Measurements from ENCODE around the gene PCDHA1. TPM values are rescaled to one million over a fixed set of nuclear protein-coding genes. Genes with fewer than 3 reads are reported as not detected.

The PCDHA1 gene
- total RNA-seq (not detected), polyA plus RNA-seq (not detected), total RNA-seq (0.40 reads per million)

DNA sequence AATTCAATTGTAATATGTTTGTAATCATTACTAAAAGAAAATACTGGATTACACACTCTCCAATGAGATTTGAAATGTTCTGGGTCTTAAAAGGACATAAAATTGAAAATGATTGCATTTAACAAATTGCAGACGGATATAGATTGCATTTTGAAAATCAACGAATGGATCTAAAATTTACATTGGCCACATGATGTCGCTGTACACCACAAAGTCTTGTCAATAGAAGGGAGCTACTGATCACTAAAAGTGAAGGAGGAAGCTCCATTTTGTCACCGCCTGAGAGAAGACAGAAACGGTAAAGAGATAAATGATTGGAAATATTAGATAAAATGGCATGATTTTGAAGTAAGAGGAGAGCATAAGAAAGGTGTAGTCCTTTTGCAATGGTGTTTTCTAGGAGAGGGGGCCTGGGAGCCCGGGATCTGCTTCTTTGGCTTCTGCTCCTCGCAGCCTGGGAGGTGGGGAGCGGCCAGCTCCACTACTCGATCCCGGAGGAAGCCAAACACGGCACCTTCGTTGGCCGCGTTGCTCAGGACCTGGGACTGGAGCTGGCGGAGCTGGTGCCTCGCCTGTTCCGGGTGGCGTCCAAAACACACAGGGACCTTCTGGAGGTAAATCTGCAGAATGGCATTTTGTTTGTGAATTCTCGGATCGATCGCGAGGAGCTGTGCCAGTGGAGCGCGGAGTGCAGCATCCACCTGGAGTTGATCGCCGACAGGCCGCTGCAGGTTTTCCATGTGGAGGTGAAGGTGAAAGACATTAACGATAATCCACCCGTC lies at the start of gene PCDHA1:
PCDHA1 (plus strand) TSS at position 236 of the 782 bp plus-strand sequence.
- DNase-seq (no peak), ATAC-seq (no peak)
- Histone ChIP-seq H3K4me3 (ENCODE audit: low read length) (no peak within 1 kb of the TSS), H3K27me3 (ENCODE audit: control insufficient read depth in 2 of 2, insufficient read depth in 2 of 2, low read length in 2 of 2) (peaks cover 0 to 5% of the 10 kb centered on the region in 2 donors), H3K36me3 (ENCODE audit: control insufficient read depth in 2 of 3, insufficient read depth in 3 of 3, low read length in 3 of 3) (no peaks in the 10 kb centered on the region), H3K9me3 (ENCODE audit: control insufficient read depth in 2 of 3, low read length in 3 of 3) (peaks cover 0 to 68% (median 4%) of the 10 kb centered on the region in 3 experiments), H3K4me1 (ENCODE audit: control insufficient read depth in 2 of 2, insufficient read depth in 2 of 2, low read length in 2 of 2) (no peaks in the 10 kb centered on the region), H3K27ac (ENCODE audit: low read depth, low read length) (no peak within 1 kb of the TSS)
- intact Hi-C loops (cut with micrococcal nuclease) = no loop called here
- Mint-ChIP-seq H3K4me3 (peak within 1 kb of the TSS in 2 of 10 donors; percentile 16 to 45), H3K27me3 (peaks cover 3 to 71% (median 42%) of the 10 kb centered on the region in 5 donors), H3K36me3 (peaks cover 4 to 32% (median 14%) of the 10 kb centered on the region in 5 donors), H3K4me1 (no peaks in the 10 kb centered on the region), H3K27ac (peak within 1 kb of the TSS in 1 of 9 donors; percentile 23), H3K9me3 (peaks cover 6 to 97% (median 57%) of the 10 kb centered on the region in 11 donors)
- ChIA-PET CTCF (no interaction called here), POLR2A (no interaction called here)

- H3K27me3 ChIP-seq (ENCODE audit: control insufficient read depth in 2 of 2, insufficient read depth in 2 of 2, low read length in 2 of 2) = peaks cover 0 to 5% of the 10 kb centered on the region in 2 donors
- Mint-ChIP-seq H3K27ac (no peak overlapping the region), H3K4me3 (no peak overlapping the region), H3K36me3 (peaks cover 0 to 17% (median 5%) of the 10 kb centered on the region in 5 donors), H3K4me1 (no peaks in the 10 kb centered on the region), H3K9me3 (peaks cover 6 to 84% (median 30%) of the 10 kb centered on the region in 11 donors), H3K27me3 (peaks cover 0 to 63% (median 54%) of the 10 kb centered on the region in 5 donors)
- ChIA-PET POLR2A (interaction anchor here (0.7 kb wide), 1 partner anchor 123 kb away, joined by 3 read pairs; no protein-coding TSS in a partner anchor), CTCF (no interaction called here)
- intact Hi-C loops (cut with micrococcal nuclease) = no loop called here
- DNase-seq = no peak
- peaks cover 0 to 17% (median 5%) of the 10 kb centered on the region in 3 experiments for H3K9me3 ChIP-seq (ENCODE audit: control insufficient read depth in 2 of 3, low read length in 3 of 3)
- no peaks in the 10 kb centered on the region for H3K4me1 ChIP-seq (ENCODE audit: control insufficient read depth in 2 of 2, insufficient read depth in 2 of 2, low read length in 2 of 2)
- no peak for ATAC-seq
- H3K4me3 ChIP-seq (ENCODE audit: low read length) = no peak overlapping the region
- no peak overlapping the region for H3K27ac ChIP-seq (ENCODE audit: low read depth, low read length)
- no peaks in the 10 kb centered on the region for H3K36me3 ChIP-seq (ENCODE audit: control insufficient read depth in 2 of 3, insufficient read depth in 3 of 3, low read length in 3 of 3)
Observed at GRCh38 chr5:140737486-140737885, 48.5 kb upstream of the PCDHA1 start.

DNA sequence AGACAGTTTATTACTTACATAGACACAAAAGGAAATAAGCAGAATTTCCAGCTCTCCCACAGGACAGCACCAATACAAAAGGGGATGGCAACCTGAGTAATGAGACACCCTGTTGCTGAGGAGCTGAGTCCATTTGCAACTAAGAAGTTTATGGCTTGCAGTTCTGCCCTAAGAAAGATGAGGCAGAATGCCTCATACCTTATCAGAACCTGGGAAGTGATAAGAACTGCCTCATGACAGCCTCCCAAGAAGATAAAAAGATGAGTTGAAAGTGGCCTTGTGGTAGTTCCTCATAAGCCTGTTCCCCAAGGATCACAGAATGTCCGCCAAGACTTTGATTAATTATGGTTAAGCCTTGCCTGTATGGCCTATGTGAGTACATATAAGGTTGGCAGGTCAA lies 44.0 kb upstream of the PCDHA1 start:
- Mint-ChIP-seq H3K27ac (no peak overlapping the region), H3K4me1 (no peaks in the 10 kb centered on the region), H3K27me3 (peaks cover 0 to 37% (median 22%) of the 10 kb centered on the region in 5 donors), H3K9me3 (peaks cover 6 to 88% (median 46%) of the 10 kb centered on the region in 11 donors), H3K36me3 (peaks cover 0 to 15% (median 5%) of the 10 kb centered on the region in 5 donors), H3K4me3 (no peak overlapping the region)
- CTCF ChIA-PET = interaction anchor here (0.7 kb wide), 1 partner anchor 9 kb away, joined by 3 read pairs; no protein-coding TSS in a partner anchor
- no peak for ATAC-seq
- no peak overlapping the region for H3K27ac ChIP-seq (ENCODE audit: low read depth, low read length)
- H3K9me3 ChIP-seq (ENCODE audit: control insufficient read depth in 2 of 3, low read length in 3 of 3) = peaks cover 0 to 21% (median 1%) of the 10 kb centered on the region in 3 experiments
- no peak overlapping the region for H3K4me3 ChIP-seq (ENCODE audit: low read length)
- intact Hi-C loops (cut with micrococcal nuclease) = no loop called here
- H3K36me3 ChIP-seq (ENCODE audit: control insufficient read depth in 2 of 3, insufficient read depth in 3 of 3, low read length in 3 of 3) = no peaks in the 10 kb centered on the region
- peaks cover 0 to 5% of the 10 kb centered on the region in 2 donors for H3K27me3 ChIP-seq (ENCODE audit: control insufficient read depth in 2 of 2, insufficient read depth in 2 of 2, low read length in 2 of 2)
- H3K4me1 ChIP-seq (ENCODE audit: control insufficient read depth in 2 of 2, insufficient read depth in 2 of 2, low read length in 2 of 2) = no peaks in the 10 kb centered on the region
- no peak for DNase-seq
- POLR2A ChIA-PET = no interaction called here

DNA sequence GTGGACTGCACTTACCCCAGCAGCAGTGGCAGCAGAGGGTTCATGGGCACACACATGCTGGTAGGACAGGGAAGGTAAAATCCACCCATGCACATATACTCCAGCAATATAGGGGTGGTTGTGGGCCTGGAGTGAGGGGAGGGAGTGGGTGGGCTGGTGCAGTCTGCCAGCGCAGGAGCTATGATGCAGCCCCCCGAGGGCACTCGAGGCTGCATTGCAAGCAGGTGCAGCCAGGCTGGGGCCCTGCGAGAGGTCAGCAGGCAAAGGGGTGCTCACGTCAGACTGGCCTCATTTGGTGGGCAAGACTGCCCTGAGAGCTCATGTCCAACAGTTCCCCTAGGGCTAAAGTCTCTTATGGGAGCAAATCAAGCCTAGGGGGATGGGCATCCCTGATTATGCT lies 32.4 kb upstream of the PCDHA1 start:
- Mint-ChIP-seq H3K9me3 (peaks cover 35 to 100% (median 79%) of the 10 kb centered on the region in 11 donors), H3K4me1 (peaks cover 0 to 2% (median 0%) of the 10 kb centered on the region in 7 donors), H3K27ac (no peak overlapping the region), H3K27me3 (peaks cover 0 to 44% (median 17%) of the 10 kb centered on the region in 5 donors), H3K36me3 (peaks cover 0 to 54% (median 23%) of the 10 kb centered on the region in 5 donors), H3K4me3 (no peak overlapping the region)
- no peak for DNase-seq
- Histone ChIP-seq H3K4me1 (ENCODE audit: control insufficient read depth in 2 of 2, insufficient read depth in 2 of 2, low read length in 2 of 2) (no peaks in the 10 kb centered on the region), H3K9me3 (ENCODE audit: control insufficient read depth in 2 of 3, low read length in 3 of 3) (peaks cover 0 to 59% (median 8%) of the 10 kb centered on the region in 3 experiments), H3K4me3 (ENCODE audit: low read length) (no peak overlapping the region), H3K36me3 (ENCODE audit: control insufficient read depth in 2 of 3, insufficient read depth in 3 of 3, low read length in 3 of 3) (no peaks in the 10 kb centered on the region), H3K27me3 (ENCODE audit: control insufficient read depth in 2 of 2, insufficient read depth in 2 of 2, low read length in 2 of 2) (no peaks in the 10 kb centered on the region), H3K27ac (ENCODE audit: low read depth, low read length) (no peak overlapping the region)
- POLR2A ChIA-PET = no interaction called here
- CTCF ChIA-PET = no interaction called here
- no peak for ATAC-seq
- intact Hi-C loops (cut with micrococcal nuclease) = no loop called here

DNA sequence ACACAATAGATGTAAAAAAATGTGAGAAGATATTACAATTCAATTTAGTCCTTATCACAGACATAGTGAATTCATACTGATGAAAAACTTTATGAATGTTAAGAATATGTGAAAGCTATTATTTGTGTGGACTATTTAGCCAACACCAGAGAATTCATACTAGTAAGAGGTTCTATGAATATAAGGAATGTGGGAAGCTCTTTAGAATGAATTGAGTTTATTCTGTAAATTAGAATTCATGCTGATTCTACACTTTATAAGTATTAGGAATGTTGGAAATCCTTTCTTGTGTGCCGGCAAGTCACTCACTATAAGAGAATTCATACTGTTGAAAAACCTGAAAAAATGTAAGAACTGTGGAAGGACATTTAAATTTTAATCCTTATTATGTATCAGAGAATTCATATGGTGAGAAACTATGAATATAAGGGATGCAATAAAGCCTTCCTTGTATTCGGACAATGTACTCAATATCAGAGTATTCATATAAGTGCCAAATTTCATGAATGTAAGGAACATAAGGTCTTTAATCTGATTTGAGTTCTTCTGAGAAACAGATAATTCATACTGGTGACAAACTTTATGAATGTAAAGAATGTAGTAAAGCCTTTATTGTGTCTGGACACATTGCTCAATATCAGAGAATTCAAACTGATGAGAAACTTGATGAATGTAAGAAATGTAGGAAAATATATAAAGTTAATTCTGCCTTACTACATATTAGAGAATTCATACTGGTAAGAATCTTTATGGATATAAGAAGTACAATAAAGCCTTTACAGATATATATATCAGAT lies 21.6 kb upstream of the PCDHA1 start:
- no peak overlapping the region for H3K27ac ChIP-seq (ENCODE audit: low read depth, low read length)
- ATAC-seq (no peak), DNase-seq (no peak)
- Mint-ChIP-seq H3K27me3 (peaks cover 0 to 8% (median 0%) of the 10 kb centered on the region in 5 donors), H3K36me3 (peaks cover 0 to 22% (median 13%) of the 10 kb centered on the region in 5 donors), H3K27ac (no peak overlapping the region), H3K9me3 (peaks cover 4 to 93% (median 68%) of the 10 kb centered on the region in 11 donors), H3K4me3 (no peak overlapping the region), H3K4me1 (no peaks in the 10 kb centered on the region)
- no peaks in the 10 kb centered on the region for H3K27me3 ChIP-seq (ENCODE audit: control insufficient read depth in 2 of 2, insufficient read depth in 2 of 2, low read length in 2 of 2)
- no peaks in the 10 kb centered on the region for H3K4me1 ChIP-seq (ENCODE audit: control insufficient read depth in 2 of 2, insufficient read depth in 2 of 2, low read length in 2 of 2)
- H3K9me3 ChIP-seq (ENCODE audit: control insufficient read depth in 2 of 3, low read length in 3 of 3) = peaks cover 15 to 77% (median 36%) of the 10 kb centered on the region in 3 experiments
- no peak overlapping the region for H3K4me3 ChIP-seq (ENCODE audit: low read length)
- intact Hi-C loops (cut with micrococcal nuclease) = no loop called here
- ChIA-PET CTCF (no interaction called here), POLR2A (no interaction called here)
- H3K36me3 ChIP-seq (ENCODE audit: control insufficient read depth in 2 of 3, insufficient read depth in 3 of 3, low read length in 3 of 3) = no peaks in the 10 kb centered on the region

GRCh38 chr5:140767444-140767843 lies 18.5 kb upstream of the PCDHA1 start:
- Histone ChIP-seq H3K36me3 (ENCODE audit: control insufficient read depth in 2 of 3, insufficient read depth in 3 of 3, low read length in 3 of 3) (no peaks in the 10 kb centered on the region), H3K4me3 (ENCODE audit: low read length) (no peak overlapping the region), H3K27me3 (ENCODE audit: control insufficient read depth in 2 of 2, insufficient read depth in 2 of 2, low read length in 2 of 2) (no peaks in the 10 kb centered on the region), H3K9me3 (ENCODE audit: control insufficient read depth in 2 of 3, low read length in 3 of 3) (peaks cover 15 to 74% (median 36%) of the 10 kb centered on the region in 3 experiments), H3K27ac (ENCODE audit: low read depth, low read length) (no peak overlapping the region), H3K4me1 (ENCODE audit: control insufficient read depth in 2 of 2, insufficient read depth in 2 of 2, low read length in 2 of 2) (no peaks in the 10 kb centered on the region)
- Mint-ChIP-seq H3K4me1 (no peaks in the 10 kb centered on the region), H3K27ac (no peak overlapping the region), H3K27me3 (no peaks in the 10 kb centered on the region), H3K4me3 (no peak overlapping the region), H3K36me3 (peaks cover 0 to 34% (median 11%) of the 10 kb centered on the region in 5 donors), H3K9me3 (peaks cover 9 to 96% (median 65%) of the 10 kb centered on the region in 11 donors)
- no peak for ATAC-seq
- intact Hi-C loops (cut with micrococcal nuclease) = no loop called here
- DNase-seq = no peak
- CTCF ChIA-PET = no interaction called here
- POLR2A ChIA-PET = no interaction called here

All from naive thymus-derived CD4-positive, alpha-beta T cell (primary cell).